Measurements from ENCODE around the gene NOC2L.

NOC2L gene

DNA sequence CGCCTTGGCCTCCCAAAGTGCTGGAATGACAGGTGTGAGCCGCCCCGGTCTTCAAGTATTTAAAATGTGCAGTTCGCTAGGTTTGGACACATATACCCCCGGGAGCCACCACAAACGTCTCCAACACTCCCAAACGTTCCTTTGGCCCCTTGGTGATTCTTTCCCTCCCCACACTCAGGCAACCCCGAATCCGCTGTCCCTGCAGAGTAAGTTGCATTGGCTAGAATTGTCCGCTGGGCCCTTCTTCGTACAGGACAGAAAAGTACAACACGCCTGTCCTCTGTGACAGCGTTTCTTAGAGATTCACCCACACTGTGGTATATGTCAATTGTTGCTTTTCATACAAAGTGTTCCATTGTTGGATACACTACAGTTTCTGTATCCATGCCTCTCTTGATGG lies 26.1 kb upstream of the NOC2L start:
- no peak for DNase-seq (ENCODE audit: low read depth)
- H3K4me3 ChIP-seq (ENCODE audit: low read length): no peak overlapping the region
- TF ChIP-seq, protein P1, sequence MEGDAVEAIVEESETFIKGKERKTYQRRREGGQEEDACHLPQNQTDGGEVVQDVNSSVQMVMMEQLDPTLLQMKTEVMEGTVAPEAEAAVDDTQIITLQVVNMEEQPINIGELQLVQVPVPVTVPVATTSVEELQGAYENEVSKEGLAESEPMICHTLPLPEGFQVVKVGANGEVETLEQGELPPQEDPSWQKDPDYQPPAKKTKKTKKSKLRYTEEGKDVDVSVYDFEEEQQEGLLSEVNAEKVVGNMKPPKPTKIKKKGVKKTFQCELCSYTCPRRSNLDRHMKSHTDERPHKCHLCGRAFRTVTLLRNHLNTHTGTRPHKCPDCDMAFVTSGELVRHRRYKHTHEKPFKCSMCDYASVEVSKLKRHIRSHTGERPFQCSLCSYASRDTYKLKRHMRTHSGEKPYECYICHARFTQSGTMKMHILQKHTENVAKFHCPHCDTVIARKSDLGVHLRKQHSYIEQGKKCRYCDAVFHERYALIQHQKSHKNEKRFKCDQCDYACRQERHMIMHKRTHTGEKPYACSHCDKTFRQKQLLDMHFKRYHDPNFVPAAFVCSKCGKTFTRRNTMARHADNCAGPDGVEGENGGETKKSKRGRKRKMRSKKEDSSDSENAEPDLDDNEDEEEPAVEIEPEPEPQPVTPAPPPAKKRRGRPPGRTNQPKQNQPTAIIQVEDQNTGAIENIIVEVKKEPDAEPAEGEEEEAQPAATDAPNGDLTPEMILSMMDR (conservative IDR thresholded peaks at IDR 0.05; ENCODE audit: low read depth, low read length): no peak

DNA sequence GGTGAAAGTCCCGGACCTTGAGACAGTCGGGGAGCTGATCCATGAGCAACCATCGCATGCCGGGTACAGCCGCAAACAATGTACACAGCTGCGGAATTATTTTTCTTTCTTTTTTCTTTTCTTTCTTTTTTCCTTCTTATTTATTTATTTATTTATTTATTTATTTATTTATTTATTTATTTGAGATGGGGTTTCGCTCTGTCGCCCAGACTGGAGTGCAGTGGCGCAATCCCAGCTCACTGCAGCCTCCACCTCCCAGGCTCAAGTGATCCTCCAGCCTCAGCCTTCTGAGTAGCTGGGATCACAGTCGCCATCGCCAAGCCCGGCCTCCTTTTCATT lies 25.4 kb upstream of the NOC2L start:
- TF ChIP-seq, protein P1 (conservative IDR thresholded peaks at IDR 0.05; ENCODE audit: low read depth, low read length): no peak
- DNase-seq (ENCODE audit: low read depth): no peak
- H3K4me3 ChIP-seq (ENCODE audit: low read length): no peak overlapping the region

DNA sequence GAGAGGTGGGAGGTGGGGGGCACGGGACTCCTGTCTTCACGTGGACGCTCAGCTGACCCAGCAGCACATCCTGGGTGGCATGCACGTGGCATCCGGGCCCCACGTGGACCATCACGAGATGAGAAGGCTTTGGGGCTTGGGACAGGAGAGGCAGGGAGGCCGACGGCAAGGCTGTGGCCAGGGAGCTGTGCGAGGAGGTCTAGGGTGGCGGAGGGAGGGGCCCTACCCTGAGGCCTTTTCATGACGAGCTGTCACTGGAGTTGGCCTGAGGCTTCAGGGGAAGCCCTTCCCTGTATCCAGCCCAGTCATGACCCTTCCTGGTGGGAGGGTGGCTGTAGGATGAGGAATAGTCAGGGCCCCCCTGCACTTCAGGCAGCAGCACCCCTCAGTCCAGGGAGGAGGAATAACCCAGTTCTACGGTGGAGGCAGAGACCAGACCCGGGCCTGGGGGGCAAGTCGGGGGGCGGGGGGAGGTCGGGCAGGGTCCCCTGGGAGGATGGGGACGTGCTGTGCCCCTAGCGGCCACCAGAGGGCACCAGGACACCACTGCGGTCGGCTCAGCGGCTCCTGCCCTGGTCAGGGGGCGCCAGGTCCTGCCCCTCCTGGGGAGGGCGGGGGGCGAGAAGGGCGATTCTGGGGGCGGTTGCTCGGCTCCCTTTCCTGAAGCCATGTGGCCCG lies 24.9 kb upstream of the NOC2L start:
- no peak for DNase-seq (ENCODE audit: low read depth)
- TF ChIP-seq, protein P1 (conservative IDR thresholded peaks at IDR 0.05; ENCODE audit: low read depth, low read length): peak; percentile 75
- H3K4me3 ChIP-seq (ENCODE audit: low read length): no peak overlapping the region

DNA sequence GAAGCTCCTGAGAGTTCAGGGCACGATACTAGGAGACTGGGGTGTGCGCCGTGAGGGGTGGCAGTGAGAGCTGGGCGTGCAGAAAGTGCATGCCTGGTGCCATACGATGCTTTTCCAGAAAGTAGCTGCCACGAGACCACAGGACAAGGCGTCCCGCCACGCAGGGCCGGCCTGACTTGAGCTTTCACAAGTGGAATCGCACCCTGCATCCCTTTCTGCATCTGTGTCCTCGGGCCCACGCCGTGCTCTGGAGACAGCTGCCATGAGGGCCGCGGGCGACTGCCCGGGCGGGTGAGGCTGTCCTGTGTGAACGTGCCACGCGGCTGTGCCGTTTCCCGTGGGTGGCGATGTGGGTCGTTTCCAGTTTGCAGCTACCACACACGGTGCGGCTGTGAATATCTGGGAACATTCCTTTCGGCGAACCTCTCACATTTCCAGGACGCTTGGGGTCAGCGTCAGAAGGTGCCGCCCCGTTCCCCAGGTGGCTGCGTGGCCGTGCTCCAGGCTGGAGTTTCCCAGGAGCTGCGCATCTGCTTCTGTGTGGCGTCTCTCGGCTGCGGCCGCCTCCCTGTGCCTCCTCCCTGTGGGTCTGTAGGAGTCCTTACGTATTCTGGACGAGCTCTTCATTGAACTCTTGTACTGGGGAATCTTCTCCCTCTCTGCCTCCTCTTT lies 23.8 kb upstream of the NOC2L start:
- H3K4me3 ChIP-seq (ENCODE audit: low read length): no peak overlapping the region
- TF ChIP-seq, protein P1 (conservative IDR thresholded peaks at IDR 0.05; ENCODE audit: low read depth, low read length): no peak
- DNase-seq (ENCODE audit: low read depth): no peak

DNA sequence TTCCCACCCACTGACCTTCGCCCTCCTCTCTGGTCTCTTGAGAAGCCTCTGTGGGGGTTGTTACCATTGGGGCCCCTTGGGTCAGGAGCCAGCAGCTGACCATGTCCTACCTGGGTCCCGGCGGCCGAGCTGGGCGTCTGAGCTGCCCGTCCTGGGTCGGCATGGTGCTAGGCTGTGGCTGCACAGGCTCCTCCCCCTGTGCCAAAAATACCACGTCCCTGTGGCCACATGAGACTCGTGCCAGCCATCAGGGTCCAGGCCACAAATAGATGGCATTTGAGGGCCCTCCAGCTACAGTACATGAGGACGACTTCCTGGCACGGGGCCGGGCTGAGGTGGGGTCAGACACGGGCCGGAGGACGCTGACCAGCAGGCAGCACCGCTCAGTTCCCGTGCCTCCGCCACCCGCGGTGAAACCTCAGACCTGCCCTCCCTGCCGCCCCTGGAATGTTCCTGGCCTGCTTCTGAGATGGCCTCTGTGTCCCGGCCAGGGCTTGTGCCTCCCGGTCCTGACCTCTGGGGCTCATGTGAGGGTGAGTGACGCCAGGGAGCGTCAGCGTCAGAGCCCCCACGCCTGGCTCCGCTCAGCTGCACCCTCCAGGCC lies 23.0 kb upstream of the NOC2L start, which contains the start of gene PERM1:
TSS of gene PERM1 (minus strand) at position 139 of the 604 bp plus-strand sequence. CDS start 1,064 bp downstream, outside the sequence.
- DNase-seq (ENCODE audit: low read depth): no peak
- TF ChIP-seq, protein P1 (conservative IDR thresholded peaks at IDR 0.05; ENCODE audit: low read depth, low read length): no peak
- no peak within 1 kb of the TSS for H3K4me3 ChIP-seq (ENCODE audit: low read length)

DNA sequence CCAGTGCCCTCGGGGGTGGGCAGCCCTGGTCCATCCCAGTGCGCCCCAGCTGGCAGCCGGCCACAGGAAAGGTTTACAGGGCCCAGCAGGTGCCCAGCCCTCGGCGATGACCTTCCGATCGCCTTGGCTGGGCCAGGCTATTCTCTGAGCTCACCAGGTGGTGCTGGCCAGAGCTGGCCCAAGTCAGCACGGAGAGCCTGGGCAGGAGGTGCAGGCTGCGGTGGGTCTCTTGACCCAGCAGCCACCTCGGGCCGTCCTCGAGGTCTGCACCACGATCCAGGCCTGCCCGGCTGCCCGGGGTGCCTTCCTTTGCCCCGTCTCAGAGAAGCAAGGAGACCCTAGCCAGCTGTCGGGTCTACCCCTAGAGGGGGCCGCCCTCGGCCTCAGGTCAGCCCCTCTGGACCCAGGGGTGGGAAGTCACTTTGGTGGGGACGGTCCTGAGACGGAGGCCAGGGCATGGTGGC lies 22.5 kb upstream of the NOC2L start:
- no peak overlapping the region for H3K4me3 ChIP-seq (ENCODE audit: low read length)
- DNase-seq (ENCODE audit: low read depth): no peak

More for the DNA sequence above, 22.5 kb upstream of the NOC2L start:
- TF ChIP-seq, protein P1 (conservative IDR thresholded peaks at IDR 0.05; ENCODE audit: low read depth, low read length): no peak
